K562 (cell line): ENCODE measurements around the gene TNMD. TPM values are rescaled to one million over a fixed set of nuclear protein-coding genes. Genes with fewer than 3 reads are reported as not detected.

ENCODE experiments used
- ATAC-seq: fragments of 200-7000 bp; cut with Tn5 transposase; 3 replicates; pipeline ENCODE4 v1.9.1; 2020; ENCODE audit warnings: moderate library complexity
- BruUV-seq: library from RNA; stranded (reverse); fragments of 400-500 nt; replicated peaks from 2 replicates; lab custom pipeline; 2021; lab: Mats Ljungman, UMichigan
- CTCF ChIA-PET: fragments of 300-600 bp; formaldehyde crosslinking; extraction: SDS; loops from one replicate; lab custom pipeline; 2021; ENCODE audit warnings: low intra/inter-chr PET ratio; lab: Yijun Ruan, JAX
- POLR2A ChIA-PET: fragments of 300-600, 350-650 bp; sonication (Branson Sonifier 250); formaldehyde crosslinking; extraction: SDS; loops from one replicate; lab custom pipeline; 2021; ENCODE audit warnings: antibody characterized with exemption, inconsistent platforms; lab: Yijun Ruan, JAX
- DNase-seq, 4 experiments: peaks; one replicate each; pipeline versions ENCODE4 v3.0.0 to v3.0.0-alpha.2; 2011 to 2018; ENCODE audit warnings: low spot score in 3 of 4, mixed read lengths in 3 of 4; ENCODE audit errors: extremely low read depth in 1 of 4
- FAIRE-seq: peaks from 2 replicates; lab custom pipeline; 2011; peaks lifted over from hg19 to GRCh38; lab: Jason Lieb, UNC
- H2AFZ ChIP-seq: 2 replicates; pipeline ENCODE4 v1.6.0; 2011; ENCODE audit warnings: low read depth, low read length, control low read depth, inconsistent platforms
- H3K27ac ChIP-seq: fragments of 200-600 bp; 3 replicates; pipeline ENCODE4 v1.8.0; 2011; ENCODE audit warnings: low read depth, mild to moderate bottlenecking, control low read depth, inconsistent platforms, low read length, moderate library complexity, mixed read lengths; ENCODE audit errors: extremely low read depth
- H3K27me3 ChIP-seq, 2 experiments: fragments of 300-600 bp in 1 of 2; 2 replicates in 1 of 2; 3 replicates in 1 of 2; pipeline versions ENCODE4 v1.6.0 to v1.8.0; 2011; ENCODE audit warnings: inconsistent platforms in 2 of 2, low read length in 2 of 2, mild to moderate bottlenecking in 1 of 2, mixed read lengths in 1 of 2, moderate library complexity in 1 of 2; ENCODE audit not compliant: control insufficient read depth in 2 of 2, insufficient read depth in 2 of 2
- H3K36me3 ChIP-seq: fragments of 300-600 bp; 3 replicates; pipeline ENCODE4 v1.8.0; 2011; ENCODE audit warnings: mild to moderate bottlenecking, low read length, inconsistent platforms; ENCODE audit not compliant: control insufficient read depth, insufficient read depth
- H3K4me1 ChIP-seq, 2 experiments: fragments of 200-600 bp in 1 of 2; replicated peaks in 1 of 2; 2 replicates in 1 of 2; 3 replicates in 1 of 2; pipeline versions ENCODE4 v1.5.1 to v1.8.0; 2011; ENCODE audit warnings: inconsistent platforms in 2 of 2, low read length in 2 of 2, mild to moderate bottlenecking in 1 of 2, mixed read lengths in 1 of 2, moderate library complexity in 1 of 2; ENCODE audit not compliant: control insufficient read depth in 2 of 2, insufficient read depth in 2 of 2
- H3K4me2 ChIP-seq: 2 replicates; pipeline ENCODE4 v1.6.1; 2011; ENCODE audit warnings: low read length, control low read depth, inconsistent platforms, mixed read lengths; ENCODE audit not compliant: insufficient read depth
- H3K4me3 ChIP-seq: fragments of 200-600 bp; sonication (generic), shearing (Covaris generic); 2 replicates; pipeline ENCODE4 v1.5.1; 2016; ENCODE audit warnings: control low read depth, inconsistent platforms
- H3K79me2 ChIP-seq: fragments of 200-600 bp; 3 replicates; pipeline ENCODE4 v1.8.0; 2011; ENCODE audit warnings: low read length, inconsistent platforms; ENCODE audit not compliant: control insufficient read depth, insufficient read depth
- H3K9ac ChIP-seq, 2 experiments: 2 replicates each; pipeline versions ENCODE4 v1.6.0 to v1.6.1; 2011; ENCODE audit warnings: low read depth in 2 of 2, low read length in 2 of 2, control low read depth in 1 of 2, inconsistent platforms in 1 of 2, mild to moderate bottlenecking in 1 of 2, mixed read lengths in 1 of 2; ENCODE audit not compliant: insufficient read depth in 1 of 2
- H3K9me1 ChIP-seq: one replicate; pipeline ENCODE4 v1.6.0; 2011; ENCODE audit warnings: inconsistent platforms, mild to moderate bottlenecking, low read length, moderate library complexity; ENCODE audit not compliant: control insufficient read depth, insufficient read depth
- H3K9me3 ChIP-seq: replicated peaks from 2 replicates; pipeline ENCODE4 v1.5.1; 2011; ENCODE audit warnings: low read depth, low read length, inconsistent platforms; ENCODE audit not compliant: control insufficient read depth, insufficient read depth
- H4K20me1 ChIP-seq: replicated peaks from 2 replicates; pipeline ENCODE4 v1.6.1; 2011; ENCODE audit warnings: low read length, inconsistent platforms, mixed read lengths; ENCODE audit not compliant: control insufficient read depth, insufficient read depth
- GABPB1 ChIP-seq: sonication (generic); formaldehyde crosslinking; IDR thresholded peaks from 2 replicates; pipeline ENCODE4 v1.8.0; 2022; ENCODE audit warnings: mild to moderate bottlenecking, missing genetic modification reagents
- HDAC8 ChIP-seq: fragments of 450-650 bp; IDR thresholded peaks from 2 replicates; pipeline ENCODE4 v1.6.1; 2016; ENCODE audit warnings: mild to moderate bottlenecking, missing genetic modification characterization, moderate library complexity, missing compliant biosample characterization
- HLTF ChIP-seq: fragments of 450-650 bp; IDR thresholded peaks from 2 replicates; pipeline ENCODE4 v1.6.1; 2016
- NR4A1 ChIP-seq, 2 experiments: fragments of 250-450 bp in 1 of 2; fragments of 450-650 bp in 1 of 2; sonication (Bioruptor Pico) in 1 of 2; IDR thresholded peaks; 2 replicates each; pipeline versions ENCODE4 v1.4.0 to v1.6.1; 2016 to 2020; ENCODE audit warnings: mild to moderate bottlenecking in 2 of 2, missing compliant biosample characterization in 1 of 2, missing genetic modification characterization in 1 of 2, moderate library complexity in 1 of 2
- SMARCE1 ChIP-seq: fragments of 450-650 bp; IDR thresholded peaks from 2 replicates; pipeline ENCODE4 v1.7.1; 2016; ENCODE audit warnings: mild to moderate bottlenecking
- ZBTB11 ChIP-seq, 3 experiments: fragments of 200-800 bp in 1 of 3; fragments of 250-450 bp in 1 of 3; fragments of 450-650 bp in 1 of 3; sonication (Bioruptor Pico) in 1 of 3; sonication (Bioruptor generic) in 1 of 3; formaldehyde crosslinking in 1 of 3; IDR thresholded peaks; 2 replicates each; pipeline versions ENCODE4 v1.6.1 to v1.8.0; 2016 to 2022; ENCODE audit warnings: mild to moderate bottlenecking in 2 of 3, missing genetic modification characterization in 2 of 3, missing compliant biosample characterization in 1 of 3, moderate library complexity in 1 of 3
- ZBTB49 ChIP-seq: sonication (generic); formaldehyde crosslinking; IDR thresholded peaks from 2 replicates; pipeline ENCODE4 v1.8.0; 2022; ENCODE audit warnings: missing genetic modification reagents, mild to moderate bottlenecking, borderline replicate concordance
- ZNF668 ChIP-seq: fragments of 250-450 bp; sonication (Bioruptor Pico); IDR thresholded peaks from 2 replicates; pipeline ENCODE4 v1.8.0; 2022; ENCODE audit warnings: mild to moderate bottlenecking, inconsistent platforms
- ZNF76 ChIP-seq: fragments of 250-450 bp; sonication (Bioruptor Pico); IDR thresholded peaks from 2 replicates; pipeline ENCODE4 v1.4.0; 2020; ENCODE audit warnings: mild to moderate bottlenecking, moderate library complexity, borderline replicate concordance
- ZNF785 ChIP-seq: fragments of 250-450 bp; sonication (Bioruptor Pico); IDR thresholded peaks from 2 replicates; pipeline ENCODE4 v1.4.0; 2020; ENCODE audit warnings: mild to moderate bottlenecking
- whole genome bisulfite sequencing: fragments of 100-300 bp; shearing (Covaris generic); methylation state at CpG from one replicate; pipeline ENCODE4 v1.1.6; 2016; ENCODE audit warnings: low coverage, mixed read lengths; ENCODE audit not compliant: insufficient coverage; ENCODE audit errors: missing lambda C conversion rate; 5-methylcytosine and 5-hydroxymethylcytosine counted together
- in situ Hi-C: fragments of 300-500 bp; cut with MboI; formaldehyde crosslinking; loops from 4 replicates; pipeline ENCODE4 v1.15.0; 2018; ENCODE audit warnings: inconsistent platforms, mixed read lengths
- intact Hi-C: fragments of 100-400 bp; cut with micrococcal nuclease; formaldehyde crosslinking; loops from 2 replicates; pipeline ENCODE4 v1.14.2; 2022
- polyA plus RNA-seq, 8 experiments: library from polyadenylated mRNA; depleted of rRNA in 4 of 8; stranded (reverse) in 5 of 8; unstranded in 3 of 8; fragments of >200 nt; fragmentation: Nextera tagmentation in 2 of 8; fragmentation: Illumina TruSeq in 1 of 8; extraction: Ambion mirVana in 2 of 8; extraction: Trizol in 1 of 8; gene quantifications; 2 replicates each; pipeline versions ENCODE4 v1.2.1 to v1.2.3, GENCODE V29; 2011 to 2014; ENCODE audit warnings: inconsistent platforms in 1 of 8, missing spikeins in 1 of 8
- total RNA-seq, 7 experiments: library from RNA; depleted of rRNA in 6 of 7; stranded (reverse); fragments of >200 nt in 6 of 7; fragmentation: Illumina TruSeq in 2 of 7; extraction: Trizol in 2 of 7; gene quantifications; 2 replicates each; pipeline versions ENCODE4 v1.2.1 to v1.2.3, GENCODE V29; 2011 to 2021; ENCODE audit warnings: low replicate concordance in 1 of 7

TNMD gene
- total and polyA plus RNA-seq, 9 of the 15 experiments (the other 6 are each of a cell fraction or from before 2014, with no cell fraction given): not detected

GRCh38 chrX:100600758-100601157 is 16.0 kb downstream of the TNMD start:
- CTCF ChIA-PET: no interaction called here
- no peaks in the 10 kb centered on the region for H3K79me2 ChIP-seq
- no peaks in the 10 kb centered on the region for H3K4me1 ChIP-seq
- BruUV-seq: no TSS peak
- no peaks in the 10 kb centered on the region for H3K36me3 ChIP-seq
- H3K4me2 ChIP-seq: no peak overlapping the region
- no peaks in the 10 kb centered on the region for H3K9me3 ChIP-seq
- no peak overlapping the region for H3K27ac ChIP-seq
- FAIRE-seq: no peak
- in situ Hi-C loops (no loop called here), intact Hi-C loops (no loop called here)
- H3K9me1 ChIP-seq: no peaks in the 10 kb centered on the region
- ATAC-seq: no peak
- TF ChIP-seq ZNF785 (no peak), SMARCE1 (no peak)
- no peak overlapping the region for H2AFZ ChIP-seq
- 0% methylated on average over 1 of the region's 1 CpG for WGBS
- POLR2A ChIA-PET: no interaction called here
- H3K27me3 ChIP-seq: no peaks in the 10 kb centered on the region
- no peak overlapping the region for H3K4me3 ChIP-seq
- no peaks in the 10 kb centered on the region for H4K20me1 ChIP-seq
- H3K9ac ChIP-seq: no peak overlapping the region
- DNase-seq: no peak

- BruUV-seq: no TSS peak
- DNase-seq: no peak
- Histone ChIP-seq H4K20me1 (no peaks in the 10 kb centered on the region), H3K36me3 (no peaks in the 10 kb centered on the region), H2AFZ (no peak overlapping the region), H3K4me2 (no peak overlapping the region), H3K9me3 (no peaks in the 10 kb centered on the region), H3K4me1 (no peaks in the 10 kb centered on the region), H3K9me1 (no peaks in the 10 kb centered on the region), H3K27me3 (no peaks in the 10 kb centered on the region), H3K27ac (no peak overlapping the region), H3K79me2 (no peaks in the 10 kb centered on the region), H3K4me3 (no peak overlapping the region), H3K9ac (no peak overlapping the region)
- intact Hi-C loops (no loop called here), in situ Hi-C loops (no loop called here)
- 0% methylated on average over 1 of the region's 1 CpG for WGBS
- no peak for ATAC-seq
- ChIA-PET CTCF (no interaction called here), POLR2A (no interaction called here)
- FAIRE-seq: no peak
- TF ChIP-seq ZNF668 (CRISPR knock-in tag): no peak
- TF ChIP-seq ZBTB11 (CRISPR knock-in tag; IDR thresholded peaks at IDR 0.05): no peak
- TF ChIP-seq ZNF76 (CRISPR knock-in tag): no peak
- no peak for TF ChIP-seq HLTF
- TF ChIP-seq GABPB1 (CRISPR knock-in tag): no peak
- no peak for TF ChIP-seq ZBTB49 (CRISPR knock-in tag)
- no peak for TF ChIP-seq NR4A1 (CRISPR knock-in tag; IDR thresholded peaks at IDR 0.05)
- TF ChIP-seq NR4A1 (tag; IDR thresholded peaks at IDR 0.05): no peak
- TF ChIP-seq HDAC8 (tag): no peak
These were observed 22.0 kb downstream of the TNMD start for GRCh38 chrX:100606753-100607152.
